ENCODE results near the gene GJD3. TPM values are rescaled to one million over a fixed set of nuclear protein-coding genes. Genes with fewer than 3 reads are reported as not detected.

GJD3 gene
- polyA plus RNA-seq, 1 donor from 2014 or later: not detected

- no peaks in the 10 kb centered on the region for H3K9me3 ChIP-seq (ENCODE audit: low read length)
- no peaks in the 10 kb centered on the region for H3K36me3 ChIP-seq (ENCODE audit: insufficient read depth, low read length)
- no peak overlapping the region for H3K9ac ChIP-seq (ENCODE audit: low read length)
- TF ChIP-seq TAF1 (IDR thresholded peaks at IDR 0.05; ENCODE audit: low read depth) (no peak), SMC3 (conservative IDR thresholded peaks at IDR 0.05; ENCODE audit: poor library complexity) (no peak), MXI1 (conservative IDR thresholded peaks at IDR 0.05; ENCODE audit: poor library complexity, severe bottlenecking) (no peak), POLR2AphosphoS5 (IDR thresholded peaks at IDR 0.05) (no peak), RAD21 (conservative IDR thresholded peaks at IDR 0.05) (no peak), CTCF (IDR thresholded peaks at IDR 0.05; ENCODE audit: poor library complexity, severe bottlenecking) (no peak), EP300 (conservative IDR thresholded peaks at IDR 0.05; ENCODE audit: poor library complexity, severe bottlenecking) (no peak), REST (IDR thresholded peaks at IDR 0.05; ENCODE audit: borderline replicate concordance) (no peak), EZH2 (IDR thresholded peaks at IDR 0.05; ENCODE audit: borderline replicate concordance, insufficient read depth, low read length, poor library complexity, severe bottlenecking) (no peak)
- H3K4me3 ChIP-seq (ENCODE audit: low read length): no peak overlapping the region
- peaks cover 49% of the 10 kb centered on the region for H3K79me2 ChIP-seq (replicated peaks; ENCODE audit: insufficient read depth, low read length)
- peak overlapping the region; percentile 99 for H3K27ac ChIP-seq (ENCODE audit: low read length)
- H2AFZ ChIP-seq (ENCODE audit: low read depth, low read length): no peak overlapping the region
- H3K9me2 ChIP-seq (ENCODE audit: insufficient read depth, low read length): no peaks in the 10 kb centered on the region
- H4K20me1 ChIP-seq (ENCODE audit: insufficient read depth): no peaks in the 10 kb centered on the region
- no peak overlapping the region for H3K4me2 ChIP-seq (ENCODE audit: low read length)
- no peaks in the 10 kb centered on the region for H3F3A ChIP-seq (ENCODE audit: insufficient read depth, low read length, poor library complexity, severe bottlenecking)
- no peaks in the 10 kb centered on the region for H3K27me3 ChIP-seq (ENCODE audit: insufficient read depth, low read depth, low read length)
Measured at GRCh38 chr17:40348136-40348504, 16.4 kb downstream of the GJD3 start.

- Histone ChIP-seq H3K27me3 (ENCODE audit: insufficient read depth, low read depth, low read length) (no peaks in the 10 kb centered on the region), H3K9me2 (ENCODE audit: insufficient read depth, low read length) (no peaks in the 10 kb centered on the region), H3K79me2 (replicated peaks; ENCODE audit: insufficient read depth, low read length) (peaks cover 55% of the 10 kb centered on the region), H3K9ac (ENCODE audit: low read length) (peak overlapping the region; percentile 9), H3K4me3 (ENCODE audit: low read length) (peak overlapping the region; percentile 91), H2AFZ (ENCODE audit: low read depth, low read length) (no peak overlapping the region), H3K4me2 (ENCODE audit: low read length) (no peak overlapping the region), H3K36me3 (ENCODE audit: insufficient read depth, low read length) (no peaks in the 10 kb centered on the region), H3K9me3 (ENCODE audit: low read length) (no peaks in the 10 kb centered on the region), H3F3A (ENCODE audit: insufficient read depth, low read length, poor library complexity, severe bottlenecking) (no peaks in the 10 kb centered on the region), H4K20me1 (ENCODE audit: insufficient read depth) (no peaks in the 10 kb centered on the region), H3K27ac (ENCODE audit: low read length) (peak overlapping the region; percentile 99)
- TF ChIP-seq POLR2AphosphoS5 (IDR thresholded peaks at IDR 0.05) (no peak), EP300 (conservative IDR thresholded peaks at IDR 0.05; ENCODE audit: poor library complexity, severe bottlenecking) (no peak), RAD21 (conservative IDR thresholded peaks at IDR 0.05) (no peak), MXI1 (conservative IDR thresholded peaks at IDR 0.05; ENCODE audit: poor library complexity, severe bottlenecking) (no peak), EZH2 (IDR thresholded peaks at IDR 0.05; ENCODE audit: borderline replicate concordance, insufficient read depth, low read length, poor library complexity, severe bottlenecking) (no peak)
Measured at GRCh38 chr17:40347319-40348135, 17.0 kb downstream of the GJD3 start.

Data from neural cell (in vitro differentiated cells).